OCI-LY1 (cell line): Measurements from ENCODE around the gene ZIC2.

ENCODE experiments used
- EZH2 ChIP-seq: fragments of 200-600 bp; sonication (generic), shearing (Covaris generic); IDR thresholded peaks from 2 replicates; pipeline ENCODE4 v1.8.0; 2017; ENCODE audit warnings: borderline replicate concordance, mixed run types, mild to moderate bottlenecking, antibody characterized with exemption, low read length, moderate library complexity, mixed read lengths
- TF ChIP-seq, protein P1 (sequence below): fragments of 200-600 bp; sonication (generic), shearing (Covaris generic); IDR thresholded peaks from 2 replicates; pipeline ENCODE4 v1.5.1; 2017; ENCODE audit warnings: mild to moderate bottlenecking, antibody characterized with exemption, low read length, moderate library complexity, mixed read lengths

GRCh38 chr13:99982036-99982730, 599 bp downstream of the ZIC2 start:
- TF ChIP-seq, protein P1, sequence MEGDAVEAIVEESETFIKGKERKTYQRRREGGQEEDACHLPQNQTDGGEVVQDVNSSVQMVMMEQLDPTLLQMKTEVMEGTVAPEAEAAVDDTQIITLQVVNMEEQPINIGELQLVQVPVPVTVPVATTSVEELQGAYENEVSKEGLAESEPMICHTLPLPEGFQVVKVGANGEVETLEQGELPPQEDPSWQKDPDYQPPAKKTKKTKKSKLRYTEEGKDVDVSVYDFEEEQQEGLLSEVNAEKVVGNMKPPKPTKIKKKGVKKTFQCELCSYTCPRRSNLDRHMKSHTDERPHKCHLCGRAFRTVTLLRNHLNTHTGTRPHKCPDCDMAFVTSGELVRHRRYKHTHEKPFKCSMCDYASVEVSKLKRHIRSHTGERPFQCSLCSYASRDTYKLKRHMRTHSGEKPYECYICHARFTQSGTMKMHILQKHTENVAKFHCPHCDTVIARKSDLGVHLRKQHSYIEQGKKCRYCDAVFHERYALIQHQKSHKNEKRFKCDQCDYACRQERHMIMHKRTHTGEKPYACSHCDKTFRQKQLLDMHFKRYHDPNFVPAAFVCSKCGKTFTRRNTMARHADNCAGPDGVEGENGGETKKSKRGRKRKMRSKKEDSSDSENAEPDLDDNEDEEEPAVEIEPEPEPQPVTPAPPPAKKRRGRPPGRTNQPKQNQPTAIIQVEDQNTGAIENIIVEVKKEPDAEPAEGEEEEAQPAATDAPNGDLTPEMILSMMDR, result no peak
- TF ChIP-seq EZH2, result no peak
